ENCODE measurements around the gene LENG1.
"Not testable (repeated sequence)": the region's sequence is repeated elsewhere in the genome, so short reads cannot be mapped to it uniquely, and the experiment has no call there.

The LENG1 gene

DNA sequence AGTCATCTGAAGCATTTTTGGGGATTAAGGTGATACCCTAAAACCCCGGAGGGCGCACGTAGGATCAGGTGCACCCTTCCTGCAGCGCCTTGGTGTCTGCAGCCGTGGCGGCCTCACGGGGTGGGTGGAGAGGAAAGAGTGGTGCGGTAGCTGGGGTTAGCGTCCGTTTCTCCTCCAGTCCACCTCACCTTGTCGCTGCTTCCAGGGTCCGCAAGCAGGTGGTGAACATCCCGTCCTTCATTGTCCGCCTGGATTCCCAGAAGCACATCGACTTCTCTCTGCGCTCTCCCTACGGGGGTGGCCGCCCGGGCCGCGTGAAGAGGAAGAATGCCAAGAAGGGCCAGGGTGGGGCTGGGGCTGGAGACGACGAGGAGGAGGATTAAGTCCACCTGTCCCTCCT is 47.7 kb upstream of the LENG1 start:
- not testable (repeated sequence) for H4K91ac ChIP-seq (ENCODE audit: low read depth, low read length); H2BK120ac ChIP-seq (ENCODE audit: insufficient read depth, low read length, poor library complexity); H2BK5ac ChIP-seq (ENCODE audit: low read depth, low read length, poor library complexity); H4K12ac ChIP-seq (ENCODE audit: low read depth, low read length); H3K9ac ChIP-seq (ENCODE audit: low read length); H3K23ac ChIP-seq (ENCODE audit: low read length); H3K4me2 ChIP-seq (ENCODE audit: low read length); H3K79me2 ChIP-seq (ENCODE audit: control insufficient read depth, insufficient read depth, low read length, poor library complexity); H3K27me3 ChIP-seq (ENCODE audit: insufficient read depth, low read length); H2BK12ac ChIP-seq (ENCODE audit: low read length); H3K4ac ChIP-seq (ENCODE audit: low read depth, low read length); H3K79me1 ChIP-seq (ENCODE audit: low read length); H3K4me3 ChIP-seq (ENCODE audit: low read depth, low read length); DNase-seq; H4K8ac ChIP-seq (ENCODE audit: low read depth, low read length); H2AFZ ChIP-seq (ENCODE audit: insufficient read depth, low read length, poor library complexity); H2AK5ac ChIP-seq (ENCODE audit: low read length); H3K14ac ChIP-seq (ENCODE audit: low read length); H3K18ac ChIP-seq (ENCODE audit: low read length); H3K9me3 ChIP-seq (ENCODE audit: insufficient read depth, low read depth, low read length); H3K27ac ChIP-seq (ENCODE audit: low read depth, low read length)
- WGBS (ENCODE audit: extremely low coverage, insufficient coverage, insufficient read length), result no CpG with 5 or more reads among the region's 23 CpGs
- H3K4me1 ChIP-seq (ENCODE audit: control insufficient read depth in 1 of 2, insufficient read depth in 2 of 2, low read length in 2 of 2), result peaks cover 19 to 27% of the 10 kb centered on the region in 2 experiments
- H3K36me3 ChIP-seq (ENCODE audit: control insufficient read depth in 1 of 2, insufficient read depth in 2 of 2, low read length in 2 of 2), result peaks cover 54 to 81% of the 10 kb centered on the region in 2 experiments

DNA sequence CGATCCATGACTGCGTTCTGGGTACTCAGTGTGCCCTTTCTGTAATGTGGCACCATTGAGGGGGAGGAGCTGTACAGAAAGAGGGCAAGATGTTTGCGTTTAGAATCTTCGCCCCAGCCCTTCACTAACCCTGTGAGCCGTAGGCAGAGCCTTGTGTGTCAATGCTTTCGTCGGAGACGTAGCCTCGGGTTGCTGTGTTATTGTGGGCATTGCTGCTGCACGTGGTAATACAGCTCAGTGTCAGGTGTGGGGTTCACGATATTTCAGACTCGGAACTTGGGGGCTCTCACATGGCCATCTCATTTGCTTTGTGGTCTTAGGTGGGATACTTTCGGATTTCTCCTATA is 47.3 kb upstream of the LENG1 start:
- no peak overlapping the region for H3K27ac ChIP-seq (ENCODE audit: low read depth, low read length)
- peaks cover 58 to 85% of the 10 kb centered on the region in 2 experiments for H3K36me3 ChIP-seq (ENCODE audit: control insufficient read depth in 1 of 2, insufficient read depth in 2 of 2, low read length in 2 of 2)
- H3K14ac ChIP-seq (ENCODE audit: low read length), result no peak overlapping the region
- no peaks in the 10 kb centered on the region for H3K9me3 ChIP-seq (ENCODE audit: insufficient read depth, low read depth, low read length)
- no peak overlapping the region for H2BK5ac ChIP-seq (ENCODE audit: low read depth, low read length, poor library complexity)
- no peak overlapping the region for H3K4me3 ChIP-seq (ENCODE audit: low read depth, low read length)
- H3K4me1 ChIP-seq (ENCODE audit: control insufficient read depth in 1 of 2, insufficient read depth in 2 of 2, low read length in 2 of 2), result peaks cover 23 to 27% of the 10 kb centered on the region in 2 experiments
- H2AFZ ChIP-seq (ENCODE audit: insufficient read depth, low read length, poor library complexity), result no peak overlapping the region
- WGBS (ENCODE audit: extremely low coverage, insufficient coverage, insufficient read length), result no CpG with 5 or more reads among the region's 13 CpGs
- H3K23ac ChIP-seq (ENCODE audit: low read length), result no peak overlapping the region
- H4K8ac ChIP-seq (ENCODE audit: low read depth, low read length), result no peak overlapping the region
- H2BK120ac ChIP-seq (ENCODE audit: insufficient read depth, low read length, poor library complexity), result no peak overlapping the region
- no peaks in the 10 kb centered on the region for H3K27me3 ChIP-seq (ENCODE audit: insufficient read depth, low read length)
- H4K91ac ChIP-seq (ENCODE audit: low read depth, low read length), result no peak overlapping the region
- no peak for DNase-seq
- no peaks in the 10 kb centered on the region for H3K79me1 ChIP-seq (ENCODE audit: low read length)
- H4K12ac ChIP-seq (ENCODE audit: low read depth, low read length), result no peak overlapping the region
- H3K9ac ChIP-seq (ENCODE audit: low read length), result no peak overlapping the region
- H3K79me2 ChIP-seq (ENCODE audit: control insufficient read depth, insufficient read depth, low read length, poor library complexity), result peaks cover 12% of the 10 kb centered on the region
- no peak overlapping the region for H3K18ac ChIP-seq (ENCODE audit: low read length)
- H3K4ac ChIP-seq (ENCODE audit: low read depth, low read length), result no peak overlapping the region
- H3K4me2 ChIP-seq (ENCODE audit: low read length), result no peak overlapping the region
- no peak overlapping the region for H2BK12ac ChIP-seq (ENCODE audit: low read length)
- no peak overlapping the region for H2AK5ac ChIP-seq (ENCODE audit: low read length)

DNA sequence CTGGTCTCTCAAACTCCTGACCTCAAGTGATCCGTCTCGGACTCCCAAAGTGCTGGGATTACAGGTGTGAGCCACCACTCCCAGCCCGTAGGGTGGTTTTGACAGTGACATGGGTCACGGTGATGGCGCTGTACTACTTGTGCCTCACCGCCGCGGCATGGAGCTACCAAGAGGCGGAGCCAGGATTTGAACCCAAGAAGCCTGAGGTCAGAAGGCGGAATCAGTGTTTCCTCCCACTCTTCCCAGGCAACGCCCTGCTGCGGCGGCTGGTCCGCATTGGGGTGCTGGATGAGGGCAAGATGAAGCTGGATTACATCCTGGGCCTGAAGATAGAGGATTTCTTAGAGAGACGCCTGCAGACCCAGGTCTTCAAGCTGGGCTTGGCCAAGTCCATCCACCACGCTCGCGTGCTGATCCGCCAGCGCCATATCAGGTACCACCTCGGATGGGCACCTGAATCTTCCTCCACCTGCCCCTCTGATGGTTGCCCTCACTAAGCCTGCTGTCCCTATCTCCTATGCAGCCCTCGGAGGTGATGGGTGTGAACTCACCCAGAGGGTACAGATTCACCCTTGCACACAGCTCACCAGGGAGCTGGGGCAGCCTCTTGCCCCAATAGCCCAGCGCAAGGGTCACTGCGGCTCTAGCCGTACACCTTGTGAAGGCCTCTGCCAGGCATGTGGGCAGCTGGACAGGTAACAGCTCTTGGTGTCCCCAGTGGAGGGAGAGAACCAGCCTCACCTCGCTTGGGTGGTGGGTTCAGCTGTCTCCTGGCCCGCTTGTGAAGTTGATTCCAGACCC is 46.7 kb upstream of the LENG1 start:
- no peak overlapping the region for H4K91ac ChIP-seq (ENCODE audit: low read depth, low read length)
- H3K79me2 ChIP-seq (ENCODE audit: control insufficient read depth, insufficient read depth, low read length, poor library complexity), result peaks cover 17% of the 10 kb centered on the region
- H3K79me1 ChIP-seq (ENCODE audit: low read length), result peaks cover 1% of the 10 kb centered on the region
- no CpG with 5 or more reads among the region's 27 CpGs for WGBS (ENCODE audit: extremely low coverage, insufficient coverage, insufficient read length)
- peaks cover 60 to 87% of the 10 kb centered on the region in 2 experiments for H3K36me3 ChIP-seq (ENCODE audit: control insufficient read depth in 1 of 2, insufficient read depth in 2 of 2, low read length in 2 of 2)
- no peak overlapping the region for H2AFZ ChIP-seq (ENCODE audit: insufficient read depth, low read length, poor library complexity)
- no peak overlapping the region for H2BK12ac ChIP-seq (ENCODE audit: low read length)
- no peak overlapping the region for H3K23ac ChIP-seq (ENCODE audit: low read length)
- H2BK120ac ChIP-seq (ENCODE audit: insufficient read depth, low read length, poor library complexity), result no peak overlapping the region
- H3K4me2 ChIP-seq (ENCODE audit: low read length), result no peak overlapping the region
- H3K4me1 ChIP-seq (ENCODE audit: control insufficient read depth in 1 of 2, insufficient read depth in 2 of 2, low read length in 2 of 2), result peaks cover 27% of the 10 kb centered on the region in 2 experiments
- DNase-seq, result no peak
- no peaks in the 10 kb centered on the region for H3K9me3 ChIP-seq (ENCODE audit: insufficient read depth, low read depth, low read length)
- H3K27ac ChIP-seq (ENCODE audit: low read depth, low read length), result no peak overlapping the region
- no peak overlapping the region for H3K4ac ChIP-seq (ENCODE audit: low read depth, low read length)
- H4K8ac ChIP-seq (ENCODE audit: low read depth, low read length), result no peak overlapping the region
- H3K4me3 ChIP-seq (ENCODE audit: low read depth, low read length), result no peak overlapping the region
- H4K12ac ChIP-seq (ENCODE audit: low read depth, low read length), result no peak overlapping the region
- no peak overlapping the region for H3K9ac ChIP-seq (ENCODE audit: low read length)
- no peaks in the 10 kb centered on the region for H3K27me3 ChIP-seq (ENCODE audit: insufficient read depth, low read length)
- no peak overlapping the region for H3K14ac ChIP-seq (ENCODE audit: low read length)
- no peak overlapping the region for H3K18ac ChIP-seq (ENCODE audit: low read length)
- no peak overlapping the region for H2BK5ac ChIP-seq (ENCODE audit: low read depth, low read length, poor library complexity)
- no peak overlapping the region for H2AK5ac ChIP-seq (ENCODE audit: low read length)

GRCh38 chr19:54204767-54205468 is 45.4 kb upstream of the LENG1 start:
- peaks cover 62 to 79% of the 10 kb centered on the region in 2 experiments for H3K36me3 ChIP-seq (ENCODE audit: control insufficient read depth in 1 of 2, insufficient read depth in 2 of 2, low read length in 2 of 2)
- no peak overlapping the region for H2BK5ac ChIP-seq (ENCODE audit: low read depth, low read length, poor library complexity)
- H3K14ac ChIP-seq (ENCODE audit: low read length), result no peak overlapping the region
- no peak overlapping the region for H4K91ac ChIP-seq (ENCODE audit: low read depth, low read length)
- H3K79me1 ChIP-seq (ENCODE audit: low read length), result peaks cover 11% of the 10 kb centered on the region
- no peak overlapping the region for H3K23ac ChIP-seq (ENCODE audit: low read length)
- H4K12ac ChIP-seq (ENCODE audit: low read depth, low read length), result no peak overlapping the region
- H3K9ac ChIP-seq (ENCODE audit: low read length), result no peak overlapping the region
- WGBS (ENCODE audit: extremely low coverage, insufficient coverage, insufficient read length), result no CpG with 5 or more reads among the region's 4 CpGs
- H3K18ac ChIP-seq (ENCODE audit: low read length), result no peak overlapping the region
- peaks cover 26% of the 10 kb centered on the region for H3K79me2 ChIP-seq (ENCODE audit: control insufficient read depth, insufficient read depth, low read length, poor library complexity)
- no peak overlapping the region for H3K27ac ChIP-seq (ENCODE audit: low read depth, low read length)
- no peak overlapping the region for H2BK12ac ChIP-seq (ENCODE audit: low read length)
- H3K4me3 ChIP-seq (ENCODE audit: low read depth, low read length), result no peak overlapping the region
- no peaks in the 10 kb centered on the region for H3K27me3 ChIP-seq (ENCODE audit: insufficient read depth, low read length)
- H2BK120ac ChIP-seq (ENCODE audit: insufficient read depth, low read length, poor library complexity), result no peak overlapping the region
- H3K4me2 ChIP-seq (ENCODE audit: low read length), result no peak overlapping the region
- peaks cover 26 to 27% of the 10 kb centered on the region in 2 experiments for H3K4me1 ChIP-seq (ENCODE audit: control insufficient read depth in 1 of 2, insufficient read depth in 2 of 2, low read length in 2 of 2)
- no peak overlapping the region for H2AK5ac ChIP-seq (ENCODE audit: low read length)
- no peak overlapping the region for H2AFZ ChIP-seq (ENCODE audit: insufficient read depth, low read length, poor library complexity)
- H3K4ac ChIP-seq (ENCODE audit: low read depth, low read length), result no peak overlapping the region
- no peaks in the 10 kb centered on the region for H3K9me3 ChIP-seq (ENCODE audit: insufficient read depth, low read depth, low read length)
- no peak for DNase-seq
- no peak overlapping the region for H4K8ac ChIP-seq (ENCODE audit: low read depth, low read length)
